Subcutaneous adipose tissue (tissue), 4 donors: ENCODE results near the gene PDE4D. TPM values are rescaled to one million over a fixed set of nuclear protein-coding genes. Genes with fewer than 3 reads are reported as not detected.

ENCODE experiments used
- total RNA-seq, 4 donors: library from RNA; depleted of rRNA; stranded (reverse); fragments of >200 nt; gene quantifications; one replicate each; pipeline ENCODE4 v1.1.0, GENCODE V29; 2016
- TF ChIP-seq, protein P1 (sequence below): fragments of 450-650 bp; IDR thresholded peaks from one replicate; pipeline ENCODE4 v1.5.1; 2016; ENCODE audit warnings: low read depth, mild to moderate bottlenecking, control low read depth, antibody characterized with exemption, moderate library complexity

The PDE4D gene
- total RNA-seq, 4 donors from 2014 or later: 15.0 to 24.0 (median 18.5) TPM

GRCh38 chr5:59832577-59833301, 60.8 kb downstream of the PDE4D start:
- TF ChIP-seq, protein P1, sequence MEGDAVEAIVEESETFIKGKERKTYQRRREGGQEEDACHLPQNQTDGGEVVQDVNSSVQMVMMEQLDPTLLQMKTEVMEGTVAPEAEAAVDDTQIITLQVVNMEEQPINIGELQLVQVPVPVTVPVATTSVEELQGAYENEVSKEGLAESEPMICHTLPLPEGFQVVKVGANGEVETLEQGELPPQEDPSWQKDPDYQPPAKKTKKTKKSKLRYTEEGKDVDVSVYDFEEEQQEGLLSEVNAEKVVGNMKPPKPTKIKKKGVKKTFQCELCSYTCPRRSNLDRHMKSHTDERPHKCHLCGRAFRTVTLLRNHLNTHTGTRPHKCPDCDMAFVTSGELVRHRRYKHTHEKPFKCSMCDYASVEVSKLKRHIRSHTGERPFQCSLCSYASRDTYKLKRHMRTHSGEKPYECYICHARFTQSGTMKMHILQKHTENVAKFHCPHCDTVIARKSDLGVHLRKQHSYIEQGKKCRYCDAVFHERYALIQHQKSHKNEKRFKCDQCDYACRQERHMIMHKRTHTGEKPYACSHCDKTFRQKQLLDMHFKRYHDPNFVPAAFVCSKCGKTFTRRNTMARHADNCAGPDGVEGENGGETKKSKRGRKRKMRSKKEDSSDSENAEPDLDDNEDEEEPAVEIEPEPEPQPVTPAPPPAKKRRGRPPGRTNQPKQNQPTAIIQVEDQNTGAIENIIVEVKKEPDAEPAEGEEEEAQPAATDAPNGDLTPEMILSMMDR: no peak

DNA sequence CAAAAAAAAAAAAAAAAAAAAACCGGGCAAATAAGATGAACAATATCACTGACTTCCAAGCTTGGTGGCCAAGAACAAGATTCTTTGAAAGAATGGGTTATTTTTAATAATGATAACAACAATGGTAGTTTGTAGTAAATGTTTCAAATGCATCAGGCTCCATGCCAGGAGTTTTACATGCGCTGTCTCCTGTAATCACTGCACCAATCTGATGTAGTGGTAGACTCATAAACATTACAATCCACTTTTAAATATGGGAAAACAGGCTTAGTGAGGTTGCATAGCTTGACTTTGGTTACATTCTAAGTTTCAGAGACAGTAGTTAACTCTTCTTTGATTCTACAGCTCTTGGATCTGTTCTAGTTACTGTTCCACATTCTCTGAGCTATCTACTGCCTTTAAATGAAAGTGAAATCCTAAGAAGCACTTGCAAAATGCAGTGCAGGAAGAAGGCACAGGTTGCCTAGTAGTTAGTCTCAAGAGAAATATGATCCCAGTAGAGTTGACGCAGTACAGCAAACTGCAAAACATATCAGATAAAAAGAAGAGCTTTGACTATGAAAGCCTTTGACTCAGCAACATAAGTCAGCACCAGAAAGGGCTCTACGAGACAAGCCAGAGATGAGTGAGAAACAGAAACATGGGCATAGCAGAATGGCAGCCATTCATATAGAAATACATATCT, 62.1 kb downstream of the PDE4D start:
- TF ChIP-seq, protein P1: no peak

DNA sequence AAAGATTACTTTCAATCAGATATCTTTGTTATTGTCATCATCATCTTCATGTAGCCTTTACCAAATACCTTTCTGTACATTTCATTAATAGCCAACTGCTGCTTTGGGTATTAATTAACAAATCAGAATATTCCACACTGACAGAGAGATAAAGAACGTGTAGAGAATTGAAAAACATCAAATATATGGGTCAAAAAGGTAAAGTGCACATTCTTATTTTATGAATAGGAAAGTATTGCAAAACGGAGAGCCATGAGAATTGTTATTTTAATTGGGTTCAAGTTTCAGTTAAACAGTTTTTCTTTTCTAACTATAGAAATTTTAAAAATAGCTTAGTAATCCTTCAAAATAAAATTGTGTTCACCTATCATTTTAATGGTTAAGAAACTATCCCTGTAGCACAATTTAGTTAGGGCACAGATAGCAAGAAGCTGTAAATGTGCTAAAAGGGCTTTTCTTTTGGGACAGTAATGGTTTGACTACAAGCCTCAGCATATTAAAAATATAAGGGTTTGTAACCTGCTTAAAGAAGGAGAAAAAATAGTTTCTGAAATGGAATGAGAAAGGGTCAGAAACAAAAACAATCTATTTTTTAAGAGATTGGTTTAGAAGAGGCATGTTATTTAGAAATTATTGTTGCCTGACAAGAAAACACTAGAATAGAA, 62.9 kb downstream of the PDE4D start:
- TF ChIP-seq, protein P1: no peak

DNA sequence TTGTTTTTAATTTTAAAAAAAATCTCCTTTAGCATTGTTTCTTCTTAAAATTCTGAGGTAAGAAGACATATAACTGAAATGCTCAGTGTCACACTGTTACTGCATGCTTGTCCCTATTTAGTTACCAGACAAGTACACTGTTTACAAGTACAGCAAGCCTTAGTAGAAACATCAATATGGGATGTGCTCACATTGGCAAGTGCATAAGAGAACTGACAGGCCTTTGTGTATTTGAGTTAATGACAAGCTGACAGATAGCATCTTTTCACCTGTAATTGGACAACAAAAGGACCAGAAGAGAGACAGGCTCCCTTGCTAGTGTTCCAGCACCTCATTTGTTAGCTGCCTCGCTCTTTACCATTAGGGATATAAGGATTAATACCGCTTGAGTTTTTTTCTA, 63.6 kb downstream of the PDE4D start:
- TF ChIP-seq, protein P1: no peak

DNA sequence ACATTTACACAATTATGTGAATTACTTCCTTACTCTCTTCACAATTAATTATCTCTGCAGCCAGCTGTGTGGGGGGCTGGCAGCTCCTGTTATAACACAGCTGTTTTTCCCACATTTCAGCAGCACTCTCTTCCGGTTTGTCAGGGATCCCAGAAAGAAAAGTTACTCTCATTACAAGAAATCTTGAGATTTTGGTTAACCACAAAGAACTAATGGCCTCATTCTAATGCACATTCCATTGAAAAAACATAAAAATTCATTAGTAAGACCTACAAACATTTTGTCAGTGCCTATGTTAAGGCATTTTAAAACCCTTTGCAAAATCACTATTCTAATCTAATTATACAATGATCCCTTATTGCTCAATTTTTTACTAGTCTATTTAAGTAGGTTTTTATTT, 64.1 kb downstream of the PDE4D start:
- TF ChIP-seq, protein P1: no peak

DNA sequence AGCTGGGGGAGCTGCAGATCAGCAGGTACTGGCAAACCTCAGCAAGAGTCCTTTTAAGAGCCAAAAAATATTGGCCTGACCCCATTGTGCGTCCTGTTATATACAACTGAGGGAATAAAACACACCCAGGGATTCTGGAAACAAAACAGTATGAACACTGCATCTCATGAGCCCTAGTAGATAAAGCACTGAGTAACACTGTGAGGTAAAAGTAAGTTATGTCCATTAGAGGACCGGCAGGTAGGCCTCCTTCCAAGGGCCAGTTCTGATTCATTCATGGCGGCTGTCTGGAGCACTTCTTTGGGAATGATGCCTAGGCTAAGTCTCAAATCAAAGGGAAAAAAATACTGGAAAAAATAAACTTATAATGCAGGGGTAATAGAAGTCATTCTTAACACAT, 64.9 kb downstream of the PDE4D start:
- TF ChIP-seq, protein P1: no peak

- TF ChIP-seq, protein P1: no peak
Observed at GRCh38 chr5:59826996-59827395, 66.5 kb downstream of the PDE4D start.
